ENCODE results near the gene RIN1.

GRCh38 chr11:66333220-66333877, 2.9 kb downstream of the RIN1 start:
- TF ChIP-seq, protein P1, sequence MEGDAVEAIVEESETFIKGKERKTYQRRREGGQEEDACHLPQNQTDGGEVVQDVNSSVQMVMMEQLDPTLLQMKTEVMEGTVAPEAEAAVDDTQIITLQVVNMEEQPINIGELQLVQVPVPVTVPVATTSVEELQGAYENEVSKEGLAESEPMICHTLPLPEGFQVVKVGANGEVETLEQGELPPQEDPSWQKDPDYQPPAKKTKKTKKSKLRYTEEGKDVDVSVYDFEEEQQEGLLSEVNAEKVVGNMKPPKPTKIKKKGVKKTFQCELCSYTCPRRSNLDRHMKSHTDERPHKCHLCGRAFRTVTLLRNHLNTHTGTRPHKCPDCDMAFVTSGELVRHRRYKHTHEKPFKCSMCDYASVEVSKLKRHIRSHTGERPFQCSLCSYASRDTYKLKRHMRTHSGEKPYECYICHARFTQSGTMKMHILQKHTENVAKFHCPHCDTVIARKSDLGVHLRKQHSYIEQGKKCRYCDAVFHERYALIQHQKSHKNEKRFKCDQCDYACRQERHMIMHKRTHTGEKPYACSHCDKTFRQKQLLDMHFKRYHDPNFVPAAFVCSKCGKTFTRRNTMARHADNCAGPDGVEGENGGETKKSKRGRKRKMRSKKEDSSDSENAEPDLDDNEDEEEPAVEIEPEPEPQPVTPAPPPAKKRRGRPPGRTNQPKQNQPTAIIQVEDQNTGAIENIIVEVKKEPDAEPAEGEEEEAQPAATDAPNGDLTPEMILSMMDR (IDR thresholded peaks at IDR 0.05): no peak
- TF ChIP-seq POLR2A (IDR thresholded peaks at IDR 0.05): no peak
